Upper lobe of left lung (tissue), 4 donors: ENCODE data around the gene ATIC.

ENCODE experiments used
- CTCF ChIP-seq, 6 experiments: fragments of 450-650 bp in 4 of 6; fragments of 200-600 bp in 2 of 6; sonication (generic) in 2 of 6; IDR thresholded peaks; one replicate each; pipeline ENCODE4 v1.5.1; 2016 to 2019; ENCODE audit warnings: antibody characterized with exemption in 6 of 6
- EP300 ChIP-seq, 4 donors: sonication (generic); formaldehyde crosslinking; IDR thresholded peaks; one replicate each; pipeline ENCODE4 v1.5.1; 2017; ENCODE audit warnings: antibody characterized with exemption in 4 of 4, control low read depth in 2 of 4
- POLR2A ChIP-seq, 4 donors: fragments of 450-650 bp; IDR thresholded peaks; one replicate each; pipeline ENCODE4 v1.5.1; 2016 to 2017; ENCODE audit warnings: antibody characterized with exemption in 4 of 4, mild to moderate bottlenecking in 2 of 4
- POLR2AphosphoS5 ChIP-seq, 2 donors: sonication (generic); formaldehyde crosslinking; IDR thresholded peaks; one replicate each; pipeline ENCODE4 v1.5.1; 2017; ENCODE audit warnings: antibody characterized with exemption in 2 of 2

DNA sequence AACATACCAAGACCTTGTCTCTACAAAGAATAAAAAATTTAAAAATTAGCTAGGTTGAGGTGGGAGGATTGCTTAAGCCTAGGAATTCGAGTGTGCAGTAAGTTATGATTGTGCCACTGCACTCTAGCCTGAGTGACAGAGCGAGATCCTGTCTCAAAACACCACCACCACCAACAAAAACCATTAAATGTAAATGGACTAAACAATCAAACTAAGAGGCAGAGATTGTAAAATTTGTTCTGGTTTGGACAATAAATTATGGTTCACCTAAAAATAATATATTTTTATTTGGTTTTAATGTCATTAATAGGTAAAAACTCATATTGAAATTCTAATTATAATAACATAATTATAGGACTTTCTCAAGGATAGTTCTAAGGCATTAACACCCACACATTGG lies 9.9 kb upstream of the ATIC start:
- TF ChIP-seq CTCF (IDR thresholded peaks at IDR 0.05) (no peak), POLR2A (IDR thresholded peaks at IDR 0.05) (no peak), POLR2AphosphoS5 (IDR thresholded peaks at IDR 0.05) (no peak), EP300 (IDR thresholded peaks at IDR 0.05) (no peak)
